ENCODE measurements around the gene POU2AF1.

DNA sequence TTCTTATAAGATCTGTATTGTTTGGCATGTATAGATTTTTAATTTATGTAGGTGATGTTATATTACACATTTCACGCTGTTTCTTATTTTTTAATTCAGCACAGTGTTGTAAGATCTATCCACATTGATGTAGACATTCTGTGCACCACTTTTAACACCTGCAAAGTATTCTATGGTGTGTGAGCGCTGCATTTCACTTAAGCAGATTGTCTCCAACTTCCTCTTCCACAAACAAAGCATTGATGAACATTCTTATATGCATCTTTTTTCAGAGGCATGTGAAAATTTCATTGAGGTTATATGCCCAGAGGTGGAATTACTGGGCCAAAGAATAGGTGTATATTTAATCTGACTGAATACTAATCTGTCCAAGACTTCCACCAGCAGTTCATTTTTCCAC, 3.4 kb upstream of the POU2AF1 start:
- TF ChIP-seq BHLHE40 (IDR thresholded peaks at IDR 0.05; ENCODE audit: borderline replicate concordance) = no peak
- TF ChIP-seq SP1 (IDR thresholded peaks at IDR 0.05) = no peak
- no peak for TF ChIP-seq FOXM1 (IDR thresholded peaks at IDR 0.05; ENCODE audit: borderline replicate concordance)
- no peak for TF ChIP-seq FOXA1 (IDR thresholded peaks at IDR 0.05)
- TF ChIP-seq ZNF384 (IDR thresholded peaks at IDR 0.05) = no peak
- no peak for TF ChIP-seq ELF4 (IDR thresholded peaks at IDR 0.05)
- TF ChIP-seq FOXK2 (IDR thresholded peaks at IDR 0.05) = no peak

Data from HEK293T (cell line).